PFSK-1 (cell line): ENCODE measurements around the gene NDUFC2.

Source experiments
- FOXP2 ChIP-seq: optimal IDR thresholded peaks from 2 replicates; pipeline ENCODE3; 2011; ENCODE audit warnings: borderline replicate concordance, control low read depth, inconsistent platforms; ENCODE audit not compliant: insufficient read depth; ENCODE audit errors: extremely low read length, extremely low read depth
- POLR2AphosphoS5 ChIP-seq: IDR thresholded peaks from 2 replicates; pipeline ENCODE4 v1.6.1; 2012; ENCODE audit warnings: low read depth, mild to moderate bottlenecking, control low read depth, low read length, moderate library complexity
- SIN3A ChIP-seq: IDR thresholded peaks from 2 replicates; pipeline ENCODE4 v1.6.1; 2012; ENCODE audit warnings: mild to moderate bottlenecking, low read length, moderate library complexity, borderline replicate concordance; ENCODE audit not compliant: insufficient read depth
- TAF1 ChIP-seq: IDR thresholded peaks from 2 replicates; pipeline ENCODE4 v1.6.1; 2012; ENCODE audit warnings: low read length, control low read depth, borderline replicate concordance; ENCODE audit not compliant: insufficient read depth
- TF ChIP-seq, protein P1 (sequence below), 2 experiments: IDR thresholded peaks; 2 replicates each; pipeline versions ENCODE4 v1.6.1 to v1.8.0; 2011 to 2012; ENCODE audit warnings: low read depth in 2 of 2, low read length in 2 of 2, control low read depth in 1 of 2, inconsistent platforms in 1 of 2, mild to moderate bottlenecking in 1 of 2, moderate library complexity in 1 of 2; ENCODE audit not compliant: insufficient read depth in 1 of 2

Gene NDUFC2

GRCh38 chr11:78071717-78072116, 7.9 kb downstream of the NDUFC2 start:
- TF ChIP-seq, protein P1, sequence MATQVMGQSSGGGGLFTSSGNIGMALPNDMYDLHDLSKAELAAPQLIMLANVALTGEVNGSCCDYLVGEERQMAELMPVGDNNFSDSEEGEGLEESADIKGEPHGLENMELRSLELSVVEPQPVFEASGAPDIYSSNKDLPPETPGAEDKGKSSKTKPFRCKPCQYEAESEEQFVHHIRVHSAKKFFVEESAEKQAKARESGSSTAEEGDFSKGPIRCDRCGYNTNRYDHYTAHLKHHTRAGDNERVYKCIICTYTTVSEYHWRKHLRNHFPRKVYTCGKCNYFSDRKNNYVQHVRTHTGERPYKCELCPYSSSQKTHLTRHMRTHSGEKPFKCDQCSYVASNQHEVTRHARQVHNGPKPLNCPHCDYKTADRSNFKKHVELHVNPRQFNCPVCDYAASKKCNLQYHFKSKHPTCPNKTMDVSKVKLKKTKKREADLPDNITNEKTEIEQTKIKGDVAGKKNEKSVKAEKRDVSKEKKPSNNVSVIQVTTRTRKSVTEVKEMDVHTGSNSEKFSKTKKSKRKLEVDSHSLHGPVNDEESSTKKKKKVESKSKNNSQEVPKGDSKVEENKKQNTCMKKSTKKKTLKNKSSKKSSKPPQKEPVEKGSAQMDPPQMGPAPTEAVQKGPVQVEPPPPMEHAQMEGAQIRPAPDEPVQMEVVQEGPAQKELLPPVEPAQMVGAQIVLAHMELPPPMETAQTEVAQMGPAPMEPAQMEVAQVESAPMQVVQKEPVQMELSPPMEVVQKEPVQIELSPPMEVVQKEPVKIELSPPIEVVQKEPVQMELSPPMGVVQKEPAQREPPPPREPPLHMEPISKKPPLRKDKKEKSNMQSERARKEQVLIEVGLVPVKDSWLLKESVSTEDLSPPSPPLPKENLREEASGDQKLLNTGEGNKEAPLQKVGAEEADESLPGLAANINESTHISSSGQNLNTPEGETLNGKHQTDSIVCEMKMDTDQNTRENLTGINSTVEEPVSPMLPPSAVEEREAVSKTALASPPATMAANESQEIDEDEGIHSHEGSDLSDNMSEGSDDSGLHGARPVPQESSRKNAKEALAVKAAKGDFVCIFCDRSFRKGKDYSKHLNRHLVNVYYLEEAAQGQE (IDR thresholded peaks at IDR 0.05; ENCODE audit: insufficient read depth in 1 of 2, low read depth in 2 of 2, low read length in 2 of 2), result no peak
- no peak for TF ChIP-seq SIN3A
- no peak for TF ChIP-seq TAF1
- no peak for TF ChIP-seq POLR2AphosphoS5
- TF ChIP-seq FOXP2, result no peak

GRCh38 chr11:78070621-78071020, 9.0 kb downstream of the NDUFC2 start:
- TF ChIP-seq FOXP2 (no peak), POLR2AphosphoS5 (no peak), SIN3A (no peak), TAF1 (no peak)
- TF ChIP-seq, protein P1 (IDR thresholded peaks at IDR 0.05; ENCODE audit: insufficient read depth in 1 of 2, low read depth in 2 of 2, low read length in 2 of 2), result no peak

- TF ChIP-seq FOXP2 (no peak), TAF1 (no peak), POLR2AphosphoS5 (no peak), SIN3A (no peak)
- TF ChIP-seq, protein P1 (IDR thresholded peaks at IDR 0.05; ENCODE audit: insufficient read depth in 1 of 2, low read depth in 2 of 2, low read length in 2 of 2), result no peak
These were observed 10.2 kb downstream of the NDUFC2 start for GRCh38 chr11:78069465-78069864.

- TF ChIP-seq TAF1 (no peak), POLR2AphosphoS5 (peak; percentile 26)
These were observed 12.0 kb downstream of the NDUFC2 start for GRCh38 chr11:78067704-78068103.

DNA sequence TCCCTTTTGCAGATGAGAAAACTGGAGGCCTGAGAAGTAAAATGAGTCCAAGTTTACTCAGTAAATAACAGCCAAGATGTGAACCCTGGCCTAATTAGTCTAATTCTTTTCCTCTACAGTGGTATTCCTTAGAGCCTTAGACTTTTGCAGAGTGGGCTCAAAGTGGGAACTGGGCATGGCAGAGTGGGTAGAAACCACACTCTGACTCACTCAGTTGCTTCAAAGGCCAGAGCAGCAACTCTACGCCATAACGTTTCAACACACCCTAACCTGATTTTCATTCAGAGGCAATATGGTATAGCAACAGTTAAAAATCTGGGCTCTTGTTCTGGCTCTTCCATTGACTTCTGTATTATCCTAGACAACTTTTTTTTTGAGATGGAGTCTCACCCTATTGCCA, 13.2 kb downstream of the NDUFC2 start:
- TF ChIP-seq FOXP2, result no peak
- no peak for TF ChIP-seq TAF1
- no peak for TF ChIP-seq SIN3A
- no peak for TF ChIP-seq POLR2AphosphoS5

DNA sequence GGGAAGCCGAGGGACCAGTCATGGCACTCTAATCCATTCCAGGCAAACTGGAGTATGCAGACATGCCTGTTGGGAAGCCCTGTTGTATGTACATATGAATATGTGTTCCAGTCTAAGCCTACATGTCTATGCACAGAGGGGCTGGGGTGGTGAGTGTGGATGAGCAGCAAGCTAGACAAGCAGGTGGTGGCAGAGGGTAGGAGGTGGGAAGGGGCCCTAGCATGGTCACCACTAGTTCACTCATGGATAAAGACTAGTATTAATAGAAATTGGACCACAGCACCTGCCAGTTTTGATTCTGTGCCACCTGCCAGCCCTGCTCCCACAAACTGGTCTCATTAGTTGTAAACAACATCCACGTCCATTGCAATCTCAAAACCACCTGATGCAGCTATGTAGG, 14.5 kb downstream of the NDUFC2 start:
- TF ChIP-seq TAF1 (no peak), FOXP2 (no peak), SIN3A (no peak), POLR2AphosphoS5 (no peak)
- TF ChIP-seq, protein P1 (IDR thresholded peaks at IDR 0.05; ENCODE audit: insufficient read depth in 1 of 2, low read depth in 2 of 2, low read length in 2 of 2), result no peak
